Stimulated activated CD4-positive, alpha-beta T cell treated with anti-CD3 and anti-CD28 coated beads, Interleukin-2, amount 100 ng/mL, for 4 hours (primary cell): ENCODE measurements around the gene KIF1A.

Source experiments
- DNase-seq: peaks from one replicate; pipeline ENCODE4 v3.0.0-alpha.2; 2020; ENCODE audit warnings: low read depth

Gene KIF1A

GRCh38 chr2:240767341-240767740 lies 52.7 kb downstream of the KIF1A start:
- no peak for DNase-seq

GRCh38 chr2:240766072-240766471 lies 53.9 kb downstream of the KIF1A start:
- DNase-seq = no peak

GRCh38 chr2:240765007-240765406 lies 55.0 kb downstream of the KIF1A start:
- no peak for DNase-seq

GRCh38 chr2:240764605-240765004 lies 55.4 kb downstream of the KIF1A start:
- DNase-seq = no peak

DNA sequence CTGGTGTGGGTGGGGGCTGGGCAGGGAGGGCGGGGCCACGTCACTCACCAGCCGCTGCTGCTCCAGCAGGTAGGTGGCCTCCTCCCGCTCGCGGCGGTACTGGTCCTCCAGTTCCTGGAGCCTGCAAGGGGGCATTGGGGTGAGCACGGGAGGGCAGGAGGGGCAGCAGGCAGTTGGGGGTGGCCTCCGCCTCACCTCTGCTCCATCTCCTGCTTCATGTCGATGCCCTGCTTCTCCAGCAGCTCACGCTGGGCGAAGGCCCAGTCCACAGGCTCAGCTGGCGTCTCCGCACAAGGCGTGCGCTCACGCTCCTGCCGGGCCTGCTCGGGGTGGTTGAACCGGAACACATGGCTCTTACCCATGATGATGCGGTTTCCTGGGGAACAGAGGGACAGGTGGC lies 57.0 kb downstream of the KIF1A start:
- no peak for DNase-seq

GRCh38 chr2:240762249-240762648 lies 57.8 kb downstream of the KIF1A start:
- DNase-seq = no peak

DNA sequence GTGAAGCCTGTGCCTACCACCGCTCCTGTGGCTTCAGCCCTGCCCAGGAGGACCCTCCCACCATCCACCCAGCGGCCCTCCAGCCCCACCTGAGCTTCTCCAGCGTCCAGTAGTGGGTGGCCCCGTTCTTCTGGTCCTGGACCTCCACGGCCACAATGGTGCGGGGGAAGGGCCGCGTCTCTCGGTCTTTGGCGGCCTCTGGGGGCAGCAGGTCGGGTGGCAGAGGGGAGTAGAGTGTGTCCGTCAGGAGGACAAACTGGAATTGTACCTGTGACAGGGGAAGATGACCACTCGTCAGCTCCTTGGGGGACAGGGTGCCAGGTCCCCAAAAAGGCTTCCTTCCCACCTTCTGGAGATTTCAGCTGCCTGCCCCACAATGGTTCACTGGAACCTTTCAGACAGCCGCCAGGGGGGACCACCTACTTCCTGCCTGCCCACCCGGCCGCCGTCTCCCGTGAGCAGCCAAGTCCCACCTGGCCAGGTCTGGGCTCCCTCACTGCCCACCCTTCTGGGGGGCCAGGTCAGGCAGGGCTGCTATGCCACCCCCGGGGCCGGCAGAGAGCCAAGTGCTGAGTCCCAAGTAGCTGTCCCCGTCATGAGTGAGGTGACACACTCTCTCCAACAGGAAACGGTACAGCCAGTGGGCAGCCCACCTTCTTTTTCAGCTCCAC lies 59.3 kb downstream of the KIF1A start:
- DNase-seq = no peak

DNA sequence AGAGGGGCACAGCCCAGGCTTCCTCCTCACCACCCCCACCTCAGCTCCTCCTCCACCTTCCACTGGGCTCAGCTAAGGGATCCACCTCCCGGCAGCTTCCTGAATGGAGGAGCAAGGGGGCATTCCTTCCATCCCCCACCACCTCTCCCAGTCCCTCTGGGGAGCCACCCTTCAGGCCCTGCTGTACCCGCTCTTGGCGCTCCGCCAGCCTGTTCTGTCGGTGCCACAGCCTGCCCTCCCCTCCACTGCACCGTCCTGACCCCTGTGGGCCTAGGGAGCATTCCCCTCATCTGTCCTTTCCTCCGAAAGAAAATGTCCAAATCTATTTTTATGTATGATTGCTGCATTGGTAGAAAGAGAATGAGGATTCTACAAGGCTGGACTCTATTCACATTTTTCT lies 59.9 kb downstream of the KIF1A start:
- no peak for DNase-seq

- DNase-seq = no peak
Measured at GRCh38 chr2:240759459-240759858, 60.6 kb downstream of the KIF1A start.

GRCh38 chr2:240757086-240757614 lies 62.9 kb downstream of the KIF1A start:
- no peak for DNase-seq

GRCh38 chr2:240752209-240752608 lies 67.8 kb downstream of the KIF1A start:
- DNase-seq = no peak

DNA sequence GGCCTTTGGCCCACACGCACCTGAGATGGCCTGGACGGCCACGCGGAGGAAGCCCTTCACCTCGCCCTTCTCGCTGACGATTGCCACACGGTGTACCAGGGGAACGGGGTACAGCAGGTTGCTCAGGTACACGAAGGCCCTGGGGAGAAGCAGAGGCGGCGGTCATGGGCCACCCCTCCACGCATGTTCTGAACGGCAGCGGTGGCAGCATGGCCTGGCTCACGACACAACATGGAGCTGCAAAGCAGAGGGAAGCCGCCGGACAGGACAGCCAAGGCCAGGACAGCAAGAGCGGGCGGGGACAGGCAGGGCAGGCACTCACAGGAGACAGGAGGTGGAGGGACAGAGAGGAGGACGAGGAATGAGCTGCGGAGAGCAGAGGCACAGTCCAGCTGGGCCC lies 69.6 kb downstream of the KIF1A start:
- no peak for DNase-seq

DNA sequence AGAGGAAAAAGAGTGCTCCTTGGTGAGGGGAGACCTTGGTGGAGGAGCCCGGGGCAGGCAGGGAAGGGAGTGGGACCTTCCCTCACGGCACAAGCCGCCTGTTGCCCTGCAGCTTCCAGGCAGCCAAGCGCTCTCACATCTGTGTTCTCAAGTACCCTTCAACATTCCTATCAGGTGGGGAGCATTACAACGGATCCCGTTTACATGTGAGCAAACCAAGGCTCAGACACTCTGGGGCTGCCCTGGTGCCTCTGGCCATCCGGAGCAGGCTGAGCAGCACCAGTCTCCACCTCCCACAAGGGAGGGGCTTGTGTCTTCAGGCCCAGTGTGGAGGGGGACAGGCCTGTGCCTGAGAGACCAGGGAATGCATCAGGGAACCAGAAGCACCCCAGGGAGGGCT lies 70.5 kb downstream of the KIF1A start:
- DNase-seq = no peak

DNA sequence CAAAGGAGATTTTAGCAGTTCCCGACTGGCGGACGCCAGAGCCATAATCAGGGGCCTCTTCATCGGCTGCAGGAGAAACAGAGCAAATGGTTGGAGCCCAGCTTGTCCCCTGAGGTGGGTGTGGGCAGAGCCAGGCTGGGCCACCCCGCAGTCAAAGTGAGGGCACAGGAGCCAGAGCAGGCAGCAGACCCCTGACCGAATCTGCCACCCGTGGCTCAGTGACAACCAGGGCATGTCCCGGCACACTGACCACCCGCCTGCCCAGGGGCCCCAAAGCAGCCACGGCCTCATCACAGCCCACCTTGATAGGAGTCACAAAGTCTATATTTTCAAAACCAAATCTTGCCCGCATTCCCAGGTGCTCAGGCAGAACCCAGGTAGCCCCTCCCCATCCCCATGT lies 72.8 kb downstream of the KIF1A start:
- DNase-seq = no peak

GRCh38 chr2:240746671-240747070 lies 73.3 kb downstream of the KIF1A start:
- no peak for DNase-seq

GRCh38 chr2:240745962-240746361 lies 74.1 kb downstream of the KIF1A start:
- no peak for DNase-seq

DNA sequence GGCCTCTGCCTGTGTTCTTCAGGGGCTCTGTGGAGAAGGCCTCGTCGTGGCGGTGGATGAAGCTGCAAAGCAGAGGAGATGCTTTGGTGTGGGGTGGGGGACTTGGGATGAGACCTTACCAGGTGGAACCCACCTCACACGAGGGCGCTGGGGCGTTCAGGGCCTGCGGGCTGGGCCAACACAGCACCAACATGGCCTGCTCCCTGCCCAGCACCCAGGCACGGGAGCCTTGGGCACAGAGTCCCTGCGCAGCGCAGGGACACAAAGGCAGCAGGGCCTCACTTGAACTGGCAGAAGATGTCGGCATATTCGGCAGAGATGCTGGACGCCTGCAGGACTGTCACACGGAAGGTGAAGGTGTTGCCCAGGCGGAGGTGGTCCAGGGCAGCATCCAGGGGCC lies 74.6 kb downstream of the KIF1A start:
- no peak for DNase-seq

DNA sequence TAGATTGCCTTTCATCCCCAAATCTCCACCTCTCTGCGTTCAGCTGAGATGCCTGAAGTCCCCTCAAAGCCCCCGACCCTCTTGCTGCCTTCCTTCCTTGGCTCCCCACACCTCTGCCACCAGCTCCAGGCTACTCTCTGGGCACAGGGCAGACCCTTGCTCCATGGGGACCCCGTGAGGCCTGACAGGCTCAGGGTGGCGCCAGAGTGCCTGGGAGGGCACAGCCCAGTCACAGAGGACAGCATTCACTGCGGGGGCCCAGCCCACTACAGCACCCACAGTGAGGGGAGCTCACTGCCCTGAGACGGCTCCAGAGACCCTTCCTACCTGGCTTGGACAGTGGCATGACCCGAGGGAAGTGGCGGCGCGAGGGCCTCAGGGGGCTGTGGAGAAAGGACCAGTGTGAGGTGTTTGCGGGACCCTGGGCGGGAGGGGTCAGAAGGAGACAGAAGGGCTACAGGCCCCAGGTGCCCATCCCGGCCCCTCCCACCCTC lies 77.4 kb downstream of the KIF1A start:
- DNase-seq = no peak

DNA sequence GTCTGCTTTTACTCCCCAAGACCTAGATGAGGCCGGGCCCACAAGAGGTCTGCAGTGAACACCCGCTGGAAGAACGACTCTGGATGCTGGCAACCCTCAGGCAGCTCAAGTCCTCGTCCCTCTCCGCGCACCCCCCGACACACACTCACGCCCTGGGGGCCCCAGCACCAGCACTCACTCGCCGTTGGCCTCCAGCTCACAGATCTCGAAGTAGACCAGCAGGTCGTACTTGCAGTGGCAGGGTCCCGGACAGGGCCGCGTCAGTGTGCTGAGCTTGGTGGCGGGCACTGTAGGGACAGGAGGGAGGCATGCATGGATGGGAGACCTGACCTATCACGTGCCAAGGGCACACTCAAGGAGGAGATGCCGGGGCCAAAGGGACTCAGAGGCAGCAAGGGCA lies 78.9 kb downstream of the KIF1A start:
- no peak for DNase-seq

- peak; percentile 29 for DNase-seq
Measured at GRCh38 chr2:240739797-240740196, 80.2 kb downstream of the KIF1A start.

DNA sequence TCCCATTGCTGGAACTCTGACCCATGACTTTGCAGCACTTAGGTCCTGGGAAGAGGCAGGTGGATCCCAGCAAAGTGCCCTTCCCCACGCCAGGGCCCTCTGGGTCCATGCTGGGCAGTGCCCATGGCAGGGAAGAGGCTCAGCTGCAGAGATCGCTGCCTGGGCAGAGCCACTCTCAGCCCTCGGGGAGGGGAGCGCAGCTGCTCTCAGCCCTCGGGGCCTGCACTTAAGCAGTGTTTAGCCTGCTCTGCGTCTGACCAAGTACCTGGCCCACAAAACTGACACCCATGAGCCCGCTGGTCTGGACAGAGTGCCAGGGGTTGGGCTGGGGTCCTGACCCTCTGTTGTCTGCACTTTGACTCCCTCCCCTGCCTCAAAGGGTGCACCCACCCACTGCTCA lies 82.1 kb downstream of the KIF1A start:
- DNase-seq = no peak

DNA sequence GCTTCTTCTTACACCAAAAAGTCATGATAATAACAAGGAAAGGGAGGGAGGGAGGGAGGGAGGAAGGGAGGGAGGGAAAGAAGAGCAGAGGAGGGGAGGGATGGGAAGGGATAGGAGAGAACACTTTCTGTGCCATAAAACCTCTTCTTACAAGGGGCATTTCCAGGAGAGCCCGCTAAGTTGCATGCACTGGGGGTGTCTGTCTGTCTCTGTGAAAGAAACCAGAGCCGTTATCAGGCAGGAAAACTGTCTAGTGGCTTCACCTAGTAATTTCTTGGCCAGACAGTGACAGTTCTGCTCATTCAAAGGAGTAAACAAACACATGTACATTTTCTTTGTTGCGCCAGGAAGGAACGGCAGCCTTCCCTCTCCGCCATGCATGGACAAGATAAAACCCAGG lies 82.5 kb downstream of the KIF1A start:
- no peak for DNase-seq

DNA sequence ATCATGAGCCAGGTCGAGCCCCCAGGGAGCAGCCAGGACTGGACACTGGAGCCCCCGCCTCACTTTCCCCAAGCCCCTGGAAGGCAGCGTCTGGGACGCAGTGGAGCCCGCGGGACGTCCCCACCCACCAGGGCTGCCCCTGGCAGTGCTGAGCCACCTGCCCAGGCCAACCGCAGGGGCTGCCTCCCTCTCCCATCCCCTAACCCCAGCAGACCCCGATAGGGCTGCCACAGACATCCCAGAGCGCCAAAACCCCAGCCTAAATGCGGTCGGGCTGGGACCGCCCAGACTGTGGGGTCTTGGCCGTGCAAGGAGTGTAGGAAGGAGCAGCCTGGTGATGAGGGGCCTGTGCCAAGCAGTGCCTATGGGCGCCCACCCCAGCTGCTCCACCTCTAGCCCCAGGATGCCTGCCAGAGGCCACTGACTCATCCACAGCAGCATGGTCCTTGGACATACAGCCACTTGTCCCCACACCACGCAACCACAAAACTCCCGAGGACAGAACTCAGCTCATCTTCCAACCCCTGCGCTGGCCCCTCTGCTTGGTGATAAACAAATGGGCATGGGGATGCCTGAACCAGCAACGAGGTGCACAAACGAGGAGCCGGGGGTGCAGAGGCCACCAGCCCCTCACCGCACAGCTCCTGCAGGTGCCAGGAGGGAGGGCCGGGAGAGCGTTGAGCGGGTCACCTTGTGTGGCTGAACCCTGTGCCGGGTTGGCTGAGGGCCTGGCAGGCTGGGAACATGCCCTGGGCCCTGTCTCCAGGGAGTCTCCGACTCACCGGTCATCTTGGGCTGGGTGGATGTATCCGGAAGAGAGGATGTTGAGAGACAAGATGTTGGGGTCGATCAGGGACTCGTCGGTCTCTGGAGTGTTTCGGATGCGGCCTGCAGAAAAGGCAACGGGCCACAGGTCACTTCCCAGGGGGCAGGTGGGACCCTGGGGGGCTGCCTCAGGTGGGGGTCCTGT lies 83.5 kb downstream of the KIF1A start:
- DNase-seq = no peak
